ENCODE data around the gene ACTN1. TPM values are rescaled to one million over a fixed set of nuclear protein-coding genes. Genes with fewer than 3 reads are reported as not detected.
A peak's percentile ranks its signal among the peaks of the same experiment; 100 is the strongest.

ACTN1 gene
- polyA plus RNA-seq, 1 of the 3 experiments (the other 2 are of a cell fraction), result 319 TPM

GRCh38 chr14:68946489-68946822 lies 32.6 kb downstream of the ACTN1 start:
- H4K20me1 ChIP-seq (ENCODE audit: insufficient read depth), result peaks cover 95% of the 10 kb centered on the region
- peaks cover 78 to 86% of the 10 kb centered on the region in 2 experiments for H3K4me1 ChIP-seq (ENCODE audit: control insufficient read depth in 1 of 2, insufficient read depth in 2 of 2, low read depth in 1 of 2, low read length in 1 of 2)
- no peak overlapping the region for H3K9ac ChIP-seq
- POLR2A ChIA-PET, result no interaction called here
- no peak overlapping the region for H3K4me2 ChIP-seq
- H2AFZ ChIP-seq (ENCODE audit: low read depth), result no peak overlapping the region
- H3F3A ChIP-seq (replicated peaks; ENCODE audit: insufficient read depth), result peaks cover 46% of the 10 kb centered on the region
- no peak overlapping the region for H3K4me3 ChIP-seq (ENCODE audit: low read depth in 2 of 2, low read length in 1 of 2)
- 0 out of 4 replicates have a peak overlapping the region, but pooled peaks of 1 of the 2 experiments have one; percentile 91 for H3K27ac ChIP-seq (ENCODE audit: low read depth in 2 of 2, low read length in 1 of 2)
- CTCF ChIA-PET, result no interaction called here
- DNase-seq, result no peak
- H3K27me3 ChIP-seq (ENCODE audit: insufficient read depth), result no peaks in the 10 kb centered on the region
- WGBS (ENCODE audit: low lambda C conversion rate), result 93% methylated on average over 4 of the region's 4 CpGs
- H3K36me3 ChIP-seq (replicated peaks in 1 of 2; ENCODE audit: control insufficient read depth in 1 of 2, insufficient read depth in 2 of 2, low read length in 1 of 2), result peaks cover 0 to 3% of the 10 kb centered on the region in 2 experiments
- TF ChIP-seq SIN3A (IDR thresholded peaks at IDR 0.05; ENCODE audit: borderline replicate concordance, low read depth, low read length), result no peak
- TF ChIP-seq POLR2AphosphoS5 (IDR thresholded peaks at IDR 0.05; ENCODE audit: low read depth, low read length), result no peak
- TF ChIP-seq REST (IDR thresholded peaks at IDR 0.05; ENCODE audit: low read depth, low read length), result no peak
- no peak for TF ChIP-seq TEAD4 (IDR thresholded peaks at IDR 0.05; ENCODE audit: borderline replicate concordance, insufficient read depth)
- no peak for TF ChIP-seq FOSL2 (IDR thresholded peaks at IDR 0.05; ENCODE audit: borderline replicate concordance, low read depth)
- TF ChIP-seq RAD21 (IDR thresholded peaks at IDR 0.05; ENCODE audit: low read length), result no peak
- TF ChIP-seq ZBTB33 (IDR thresholded peaks at IDR 0.05; ENCODE audit: borderline replicate concordance, low read depth), result no peak
- TF ChIP-seq EZH2phosphoT487 (IDR thresholded peaks at IDR 0.05; ENCODE audit: borderline replicate concordance, low read depth), result no peak
- TF ChIP-seq NRF1 (IDR thresholded peaks at IDR 0.05; ENCODE audit: low read depth, low read length), result no peak
- TF ChIP-seq YY1 (IDR thresholded peaks at IDR 0.05; ENCODE audit: low read depth), result no peak
- no peak for TF ChIP-seq TCF12 (IDR thresholded peaks at IDR 0.05)
- no peak for TF ChIP-seq GATA2 (CRISPR knock-in tag; IDR thresholded peaks at IDR 0.05)
- TF ChIP-seq RFX5 (IDR thresholded peaks at IDR 0.05; ENCODE audit: low read length), result no peak
- TF ChIP-seq GABPA (IDR thresholded peaks at IDR 0.05; ENCODE audit: low read depth), result no peak
- no peak for TF ChIP-seq MAX (IDR thresholded peaks at IDR 0.05; ENCODE audit: low read depth)
- peaks cover 100% of the 10 kb centered on the region for H3K79me2 ChIP-seq (ENCODE audit: insufficient read depth)
- H3K9me3 ChIP-seq, result no peaks in the 10 kb centered on the region
- H3K9me2 ChIP-seq, result no peaks in the 10 kb centered on the region
